ENCODE measurements around the gene ATP2C2.
"Not testable (repeated sequence)": the region's sequence is repeated elsewhere in the genome, so short reads cannot be mapped to it uniquely, and the experiment has no call there.

The ATP2C2 gene

DNA sequence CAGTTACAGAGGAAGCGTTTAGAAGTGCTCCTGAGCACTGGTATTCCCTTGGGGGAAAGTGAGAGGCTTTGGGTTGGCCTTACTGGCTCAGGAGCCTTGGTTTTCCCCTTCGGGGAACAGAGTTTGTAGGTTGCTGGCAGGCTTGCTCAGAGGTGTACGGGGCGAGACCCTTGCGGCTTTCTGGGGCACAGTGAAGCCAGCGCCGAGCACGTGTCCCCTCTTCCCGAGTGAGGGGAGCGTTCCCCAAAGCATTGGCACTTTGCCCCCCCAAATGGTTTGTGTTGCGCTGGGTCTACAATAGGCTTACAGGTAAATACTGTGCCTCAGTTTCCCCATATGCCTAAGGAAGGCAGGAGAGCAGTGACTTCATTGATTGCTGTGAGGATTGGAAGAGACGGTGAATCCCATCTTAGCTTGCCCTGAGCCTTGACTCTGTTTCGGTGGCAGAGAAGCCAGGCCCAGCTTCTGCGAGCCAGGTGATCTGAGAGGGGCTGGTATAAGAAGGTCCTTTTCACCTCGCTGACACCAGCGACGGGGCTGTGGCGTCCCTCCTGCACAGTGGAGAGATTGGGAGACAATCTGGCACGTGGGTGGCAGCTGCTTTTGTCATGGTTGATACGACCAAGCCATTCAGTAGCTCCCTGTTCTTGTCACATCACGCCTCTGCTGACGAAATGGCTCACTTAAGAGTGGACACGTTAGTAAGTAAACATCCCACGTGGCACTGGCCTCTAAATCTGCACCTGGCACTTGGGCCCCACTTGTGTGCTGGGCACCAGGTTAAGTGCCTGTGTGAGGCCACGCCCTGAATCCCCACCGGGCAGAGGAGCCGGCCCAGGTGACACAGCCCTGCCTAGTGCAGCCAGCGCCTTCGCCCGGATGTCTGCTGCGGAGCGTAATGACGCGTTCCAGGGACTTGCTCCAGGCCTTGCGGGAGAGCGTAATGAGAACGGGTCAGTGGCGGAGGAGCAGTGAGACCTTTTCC lies 81.1 kb downstream of the ATP2C2 start:
- DNase-seq (no peak), ATAC-seq (ENCODE audit: insufficient read depth, low read depth) (no peak)
- Histone ChIP-seq H4K20me1 (ENCODE audit: insufficient read depth, low read length) (no peaks in the 10 kb centered on the region; the same call in 1 of the 2 replicates), H3K27me3 (ENCODE audit: insufficient read depth, low read length, poor library complexity) (no peaks in the 10 kb centered on the region), H3K36me3 (ENCODE audit: insufficient read depth, low read length) (no peaks in the 10 kb centered on the region), H3K9me3 (ENCODE audit: insufficient read depth, low read length, severe bottlenecking) (no peaks in the 10 kb centered on the region), H3K27ac (ENCODE audit: low read length) (no peak overlapping the region), H3K9ac (ENCODE audit: low read depth, low read length) (no peak overlapping the region), H3K4me3 (ENCODE audit: low read depth in 1 of 2, low read length in 2 of 2) (no peak overlapping the region), H3K79me2 (ENCODE audit: insufficient read depth, low read length) (no peaks in the 10 kb centered on the region), H2AFZ (ENCODE audit: low read depth, low read length) (no peak overlapping the region), H3K4me1 (ENCODE audit: insufficient read depth, low read length) (no peaks in the 10 kb centered on the region), H3K4me2 (ENCODE audit: insufficient read depth, low read length) (no peak overlapping the region)
- no peak for TF ChIP-seq EZH2 (IDR thresholded peaks at IDR 0.05; ENCODE audit: borderline replicate concordance, low read depth, low read length, severe bottlenecking)
- TF ChIP-seq, protein P1, sequence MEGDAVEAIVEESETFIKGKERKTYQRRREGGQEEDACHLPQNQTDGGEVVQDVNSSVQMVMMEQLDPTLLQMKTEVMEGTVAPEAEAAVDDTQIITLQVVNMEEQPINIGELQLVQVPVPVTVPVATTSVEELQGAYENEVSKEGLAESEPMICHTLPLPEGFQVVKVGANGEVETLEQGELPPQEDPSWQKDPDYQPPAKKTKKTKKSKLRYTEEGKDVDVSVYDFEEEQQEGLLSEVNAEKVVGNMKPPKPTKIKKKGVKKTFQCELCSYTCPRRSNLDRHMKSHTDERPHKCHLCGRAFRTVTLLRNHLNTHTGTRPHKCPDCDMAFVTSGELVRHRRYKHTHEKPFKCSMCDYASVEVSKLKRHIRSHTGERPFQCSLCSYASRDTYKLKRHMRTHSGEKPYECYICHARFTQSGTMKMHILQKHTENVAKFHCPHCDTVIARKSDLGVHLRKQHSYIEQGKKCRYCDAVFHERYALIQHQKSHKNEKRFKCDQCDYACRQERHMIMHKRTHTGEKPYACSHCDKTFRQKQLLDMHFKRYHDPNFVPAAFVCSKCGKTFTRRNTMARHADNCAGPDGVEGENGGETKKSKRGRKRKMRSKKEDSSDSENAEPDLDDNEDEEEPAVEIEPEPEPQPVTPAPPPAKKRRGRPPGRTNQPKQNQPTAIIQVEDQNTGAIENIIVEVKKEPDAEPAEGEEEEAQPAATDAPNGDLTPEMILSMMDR (IDR thresholded peaks at IDR 0.05; ENCODE audit: borderline replicate concordance, extremely low read depth, low read length, poor library complexity, severe bottlenecking) = no peak

DNA sequence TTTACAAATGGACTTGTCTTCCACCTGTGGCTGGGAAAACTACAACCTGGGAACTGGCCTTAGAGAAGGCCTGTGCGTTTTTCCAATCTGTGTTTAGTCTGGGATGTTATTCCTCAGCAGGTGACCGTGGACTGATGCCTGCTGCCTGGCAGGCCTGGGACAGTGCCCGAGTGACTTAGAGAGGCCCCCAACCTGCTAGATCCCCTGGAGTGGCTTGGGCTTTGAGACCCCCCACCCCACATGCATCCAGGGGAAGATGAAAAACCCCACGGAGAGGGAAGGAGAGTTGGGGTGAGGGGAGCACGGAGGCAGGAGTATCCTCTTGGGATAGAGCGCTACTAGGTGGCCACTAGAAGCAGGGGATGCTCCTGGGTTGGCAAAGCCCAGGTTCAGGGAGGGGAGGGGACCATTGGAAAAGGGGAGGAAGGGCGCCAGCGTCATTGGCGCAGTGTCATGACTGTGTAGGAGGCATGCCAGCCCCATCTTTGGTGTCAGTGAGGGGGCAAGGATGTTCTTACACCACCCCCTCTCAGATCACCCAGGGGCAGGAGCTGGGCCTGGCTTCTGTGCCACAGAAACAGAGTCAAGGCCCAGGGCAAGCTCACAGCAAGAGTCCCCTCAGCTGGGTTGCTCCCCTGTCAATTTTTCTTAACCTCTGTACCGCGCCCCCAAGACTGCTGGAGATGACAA lies 82.0 kb downstream of the ATP2C2 start:
- DNase-seq = no peak
- Histone ChIP-seq H4K20me1 (ENCODE audit: insufficient read depth, low read length) (no peaks in the 10 kb centered on the region; the same call in 1 of the 2 replicates), H3K4me3 (ENCODE audit: low read depth in 1 of 2, low read length in 2 of 2) (no peak overlapping the region), H3K27ac (ENCODE audit: low read length) (no peak overlapping the region), H3K9me3 (ENCODE audit: insufficient read depth, low read length, severe bottlenecking) (no peaks in the 10 kb centered on the region), H3K9ac (ENCODE audit: low read depth, low read length) (no peak overlapping the region), H3K4me1 (ENCODE audit: insufficient read depth, low read length) (no peaks in the 10 kb centered on the region), H3K4me2 (ENCODE audit: insufficient read depth, low read length) (no peak overlapping the region), H3K36me3 (ENCODE audit: insufficient read depth, low read length) (no peaks in the 10 kb centered on the region), H3K27me3 (ENCODE audit: insufficient read depth, low read length, poor library complexity) (no peaks in the 10 kb centered on the region), H3K79me2 (ENCODE audit: insufficient read depth, low read length) (no peaks in the 10 kb centered on the region), H2AFZ (ENCODE audit: low read depth, low read length) (no peak overlapping the region)
- TF ChIP-seq EZH2 (IDR thresholded peaks at IDR 0.05; ENCODE audit: borderline replicate concordance, low read depth, low read length, severe bottlenecking) = no peak
- TF ChIP-seq, protein P1 (IDR thresholded peaks at IDR 0.05; ENCODE audit: borderline replicate concordance, extremely low read depth, low read length, poor library complexity, severe bottlenecking) = no peak
- no peak for ATAC-seq (ENCODE audit: insufficient read depth, low read depth)

DNA sequence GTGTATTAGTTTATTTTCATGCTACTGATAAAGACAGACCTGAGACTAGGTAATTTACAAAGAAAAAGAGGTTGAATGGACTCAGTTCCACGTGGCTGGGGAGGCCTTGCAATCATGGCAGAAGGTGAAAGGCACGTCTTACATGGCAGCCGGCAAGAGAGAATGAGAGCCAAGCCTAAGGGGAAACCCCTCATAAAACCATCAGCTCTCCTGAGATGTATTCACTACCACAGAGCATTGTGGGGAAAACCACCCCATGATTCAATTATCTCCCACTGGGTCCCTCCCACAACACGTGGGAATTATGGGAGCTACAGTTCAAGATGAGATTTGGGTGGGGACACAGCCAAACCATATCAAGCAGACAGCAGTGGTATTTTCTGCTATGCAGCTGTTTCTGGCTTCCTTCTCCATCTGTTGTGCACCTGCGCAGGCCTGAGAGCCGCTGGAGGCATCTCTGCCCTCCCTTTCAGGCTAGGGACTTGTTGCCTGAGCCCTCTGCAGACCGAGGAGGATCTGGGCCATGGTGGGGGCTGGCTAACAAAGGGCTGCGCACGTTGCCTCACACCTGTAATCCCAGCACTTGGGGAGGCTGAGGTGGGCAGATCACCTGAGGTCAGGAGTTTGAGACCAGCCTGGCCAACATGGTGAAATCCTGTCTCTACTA lies 82.8 kb downstream of the ATP2C2 start:
- H3K9ac ChIP-seq (ENCODE audit: low read depth, low read length); H3K4me2 ChIP-seq (ENCODE audit: insufficient read depth, low read length); DNase-seq; ATAC-seq (ENCODE audit: insufficient read depth, low read depth); H3K36me3 ChIP-seq (ENCODE audit: insufficient read depth, low read length); H2AFZ ChIP-seq (ENCODE audit: low read depth, low read length); H4K20me1 ChIP-seq (ENCODE audit: insufficient read depth, low read length); H3K27me3 ChIP-seq (ENCODE audit: insufficient read depth, low read length, poor library complexity); H3K4me1 ChIP-seq (ENCODE audit: insufficient read depth, low read length); H3K9me3 ChIP-seq (ENCODE audit: insufficient read depth, low read length, severe bottlenecking); H3K4me3 ChIP-seq (ENCODE audit: low read depth in 1 of 2, low read length in 2 of 2); H3K27ac ChIP-seq (ENCODE audit: low read length); H3K79me2 ChIP-seq (ENCODE audit: insufficient read depth, low read length): not testable (repeated sequence)
